Osteocyte (in vitro differentiated cells): ENCODE results near the gene MCRIP1. TPM values are rescaled to one million over a fixed set of nuclear protein-coding genes. Genes with fewer than 3 reads are reported as not detected.

Source experiments
- DNase-seq: peaks from one replicate; pipeline ENCODE4 v3.0.0; 2021; ENCODE audit warnings: mixed read lengths; ENCODE audit not compliant: unreplicated experiment; ENCODE audit errors: extremely low spot score
- H3K27ac Mint-ChIP-seq: one replicate; pipeline ENCODE4 v1.8.0; 2021; ENCODE audit warnings: mild to moderate bottlenecking, mixed read lengths; ENCODE audit not compliant: unreplicated experiment
- H3K27me3 Mint-ChIP-seq: one replicate; pipeline ENCODE4 v1.8.0; 2021; ENCODE audit warnings: mixed read lengths; ENCODE audit not compliant: unreplicated experiment
- H3K36me3 Mint-ChIP-seq: one replicate; pipeline ENCODE4 v1.8.0; 2021; ENCODE audit warnings: mixed read lengths; ENCODE audit not compliant: unreplicated experiment
- H3K4me1 Mint-ChIP-seq: one replicate; pipeline ENCODE4 v1.8.0; 2021; ENCODE audit warnings: mixed read lengths; ENCODE audit not compliant: unreplicated experiment
- H3K4me3 Mint-ChIP-seq: one replicate; pipeline ENCODE4 v1.8.0; 2021; ENCODE audit warnings: mild to moderate bottlenecking, moderate library complexity, mixed read lengths; ENCODE audit not compliant: unreplicated experiment
- H3K9me3 Mint-ChIP-seq: one replicate; pipeline ENCODE4 v1.8.0; 2021; ENCODE audit warnings: mixed read lengths; ENCODE audit not compliant: unreplicated experiment
- total RNA-seq: library from RNA; stranded (reverse); gene quantifications from 2 replicates; pipeline ENCODE4 v1.2.1, GENCODE V29; 2021
- TF ChIP-seq, protein P1 (sequence below): fragments of 200-600 bp; sonication (generic); IDR thresholded peaks from 2 replicates; pipeline ENCODE4 v1.5.0; 2021; ENCODE audit warnings: antibody characterized with exemption, mild to moderate bottlenecking, moderate library complexity

MCRIP1 gene
- total RNA-seq, 1 donor from 2014 or later = 176 TPM

- Mint-ChIP-seq H3K27me3 (no peaks in the 10 kb centered on the region), H3K9me3 (no peaks in the 10 kb centered on the region), H3K36me3 (peaks cover 28% of the 10 kb centered on the region), H3K4me3 (no peak overlapping the region), H3K4me1 (no peaks in the 10 kb centered on the region), H3K27ac (no peak overlapping the region)
- TF ChIP-seq, protein P1, sequence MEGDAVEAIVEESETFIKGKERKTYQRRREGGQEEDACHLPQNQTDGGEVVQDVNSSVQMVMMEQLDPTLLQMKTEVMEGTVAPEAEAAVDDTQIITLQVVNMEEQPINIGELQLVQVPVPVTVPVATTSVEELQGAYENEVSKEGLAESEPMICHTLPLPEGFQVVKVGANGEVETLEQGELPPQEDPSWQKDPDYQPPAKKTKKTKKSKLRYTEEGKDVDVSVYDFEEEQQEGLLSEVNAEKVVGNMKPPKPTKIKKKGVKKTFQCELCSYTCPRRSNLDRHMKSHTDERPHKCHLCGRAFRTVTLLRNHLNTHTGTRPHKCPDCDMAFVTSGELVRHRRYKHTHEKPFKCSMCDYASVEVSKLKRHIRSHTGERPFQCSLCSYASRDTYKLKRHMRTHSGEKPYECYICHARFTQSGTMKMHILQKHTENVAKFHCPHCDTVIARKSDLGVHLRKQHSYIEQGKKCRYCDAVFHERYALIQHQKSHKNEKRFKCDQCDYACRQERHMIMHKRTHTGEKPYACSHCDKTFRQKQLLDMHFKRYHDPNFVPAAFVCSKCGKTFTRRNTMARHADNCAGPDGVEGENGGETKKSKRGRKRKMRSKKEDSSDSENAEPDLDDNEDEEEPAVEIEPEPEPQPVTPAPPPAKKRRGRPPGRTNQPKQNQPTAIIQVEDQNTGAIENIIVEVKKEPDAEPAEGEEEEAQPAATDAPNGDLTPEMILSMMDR = no peak
- peak; percentile 78 for DNase-seq
Measured at GRCh38 chr17:81845881-81846742, 13.0 kb upstream of the MCRIP1 start.

DNA sequence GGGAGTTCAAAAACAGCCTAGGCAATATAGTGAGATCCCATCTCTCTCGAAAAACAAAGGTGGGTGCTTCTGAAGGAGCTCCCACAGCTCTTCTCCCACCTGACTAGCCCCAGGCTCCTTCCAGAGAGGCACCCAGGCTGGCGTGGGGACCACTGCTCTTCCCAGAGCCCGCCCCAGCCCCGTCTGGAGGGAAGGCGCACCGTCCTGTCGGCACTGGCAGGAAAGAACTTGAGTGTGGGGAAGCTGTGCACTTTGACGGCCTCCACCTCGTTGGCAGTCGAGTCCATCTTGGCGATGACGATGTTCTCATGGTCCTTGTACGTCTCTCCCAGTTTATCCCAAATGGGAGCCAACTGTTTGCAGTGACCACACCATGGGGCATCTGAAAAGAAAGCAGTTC is 12.3 kb upstream of the MCRIP1 start:
- Mint-ChIP-seq H3K9me3 (no peaks in the 10 kb centered on the region), H3K27me3 (no peaks in the 10 kb centered on the region), H3K36me3 (peaks cover 27% of the 10 kb centered on the region), H3K4me3 (no peak overlapping the region), H3K4me1 (no peaks in the 10 kb centered on the region), H3K27ac (no peak overlapping the region)
- DNase-seq = no peak
- TF ChIP-seq, protein P1 = no peak

GRCh38 chr17:81844887-81845286 is 11.8 kb upstream of the MCRIP1 start:
- Mint-ChIP-seq H3K27me3 (no peaks in the 10 kb centered on the region), H3K36me3 (peaks cover 27% of the 10 kb centered on the region), H3K27ac (no peak overlapping the region), H3K9me3 (no peaks in the 10 kb centered on the region), H3K4me1 (no peaks in the 10 kb centered on the region), H3K4me3 (no peak overlapping the region)
- TF ChIP-seq, protein P1 = no peak
- DNase-seq = peak; percentile 79

DNA sequence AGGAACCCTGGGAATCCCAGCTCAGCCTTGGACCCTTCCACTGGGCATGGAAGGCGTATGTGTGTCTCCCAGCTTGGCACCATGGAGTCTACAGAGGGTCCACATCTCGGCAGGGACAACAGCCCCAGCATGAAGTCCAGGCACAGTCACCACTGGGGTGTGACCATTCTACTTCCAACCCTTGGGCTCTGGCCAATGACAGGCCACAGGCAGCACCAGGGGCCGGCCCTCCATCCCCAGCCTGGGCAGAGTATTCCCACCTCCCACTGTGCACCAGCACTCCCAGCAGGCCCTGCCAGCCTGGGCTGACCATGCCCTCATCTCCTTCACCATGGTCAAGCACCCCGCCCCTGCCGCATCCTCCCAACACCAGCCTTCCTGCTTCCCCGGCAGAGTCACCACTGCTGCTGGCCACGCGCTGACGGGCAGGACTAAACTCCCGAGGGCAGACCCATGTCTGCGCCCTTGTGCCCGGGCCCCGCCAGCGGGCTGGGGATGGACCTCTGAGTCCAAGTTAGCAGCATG is 11.3 kb upstream of the MCRIP1 start:
- Mint-ChIP-seq H3K36me3 (peaks cover 27% of the 10 kb centered on the region), H3K4me1 (no peaks in the 10 kb centered on the region), H3K27me3 (no peaks in the 10 kb centered on the region), H3K9me3 (no peaks in the 10 kb centered on the region), H3K27ac (peak overlapping the region; percentile 18), H3K4me3 (no peak overlapping the region)
- peak; percentile 83 for DNase-seq
- TF ChIP-seq, protein P1 = no peak

GRCh38 chr17:81843713-81844326 is 10.7 kb upstream of the MCRIP1 start:
- Mint-ChIP-seq H3K4me3 (no peak overlapping the region), H3K27me3 (no peaks in the 10 kb centered on the region), H3K36me3 (peaks cover 27% of the 10 kb centered on the region), H3K27ac (no peak overlapping the region), H3K4me1 (no peaks in the 10 kb centered on the region), H3K9me3 (no peaks in the 10 kb centered on the region)
- peak; percentile 82 for DNase-seq
- TF ChIP-seq, protein P1 = no peak
